ENCODE data around the gene MIOS.

The MIOS gene

DNA sequence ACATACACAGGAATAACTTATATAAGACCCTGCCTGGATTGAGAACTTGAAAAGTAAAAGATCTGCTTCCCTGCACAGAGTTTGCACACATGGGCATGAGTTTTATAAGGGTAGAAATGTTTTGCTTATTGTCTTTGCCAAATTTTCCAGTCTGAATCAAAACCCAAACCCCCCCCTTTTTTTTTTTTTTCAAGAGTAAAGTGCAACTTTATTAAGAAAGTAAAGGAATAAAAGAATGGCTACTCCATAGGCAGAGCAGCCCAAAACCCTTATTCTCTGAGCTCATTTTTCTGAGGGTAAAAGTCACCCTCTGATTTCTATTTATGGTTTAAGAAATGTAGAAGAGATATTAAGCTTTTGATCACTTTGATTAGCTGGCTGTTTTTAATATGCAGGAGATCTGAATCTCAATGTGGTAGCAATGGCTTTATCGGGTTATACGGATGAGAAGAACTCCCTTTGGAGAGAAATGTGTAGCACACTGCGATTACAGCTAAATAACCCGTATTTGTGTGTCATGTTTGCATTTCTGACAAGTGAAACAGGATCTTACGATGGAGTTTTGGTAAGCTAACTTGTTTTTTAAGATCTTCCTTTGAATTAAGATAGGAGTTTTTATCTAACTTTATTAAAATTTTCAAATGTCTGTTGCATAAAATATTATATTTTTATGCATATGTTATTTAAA, 18.7 kb downstream of the MIOS start:
- DNase-seq (ENCODE audit: extremely low read depth, insufficient read length) = no peak
- H3K27me3 ChIP-seq (replicated peaks; ENCODE audit: control insufficient read depth, insufficient read depth, low read length) = no peaks in the 10 kb centered on the region
- no peak overlapping the region for H3K4me3 ChIP-seq (replicated peaks; ENCODE audit: low read depth, low read length)
- H3K36me3 ChIP-seq (ENCODE audit: control insufficient read depth, insufficient read depth, low read length) = peaks cover 3% of the 10 kb centered on the region
- TF ChIP-seq, protein P1, sequence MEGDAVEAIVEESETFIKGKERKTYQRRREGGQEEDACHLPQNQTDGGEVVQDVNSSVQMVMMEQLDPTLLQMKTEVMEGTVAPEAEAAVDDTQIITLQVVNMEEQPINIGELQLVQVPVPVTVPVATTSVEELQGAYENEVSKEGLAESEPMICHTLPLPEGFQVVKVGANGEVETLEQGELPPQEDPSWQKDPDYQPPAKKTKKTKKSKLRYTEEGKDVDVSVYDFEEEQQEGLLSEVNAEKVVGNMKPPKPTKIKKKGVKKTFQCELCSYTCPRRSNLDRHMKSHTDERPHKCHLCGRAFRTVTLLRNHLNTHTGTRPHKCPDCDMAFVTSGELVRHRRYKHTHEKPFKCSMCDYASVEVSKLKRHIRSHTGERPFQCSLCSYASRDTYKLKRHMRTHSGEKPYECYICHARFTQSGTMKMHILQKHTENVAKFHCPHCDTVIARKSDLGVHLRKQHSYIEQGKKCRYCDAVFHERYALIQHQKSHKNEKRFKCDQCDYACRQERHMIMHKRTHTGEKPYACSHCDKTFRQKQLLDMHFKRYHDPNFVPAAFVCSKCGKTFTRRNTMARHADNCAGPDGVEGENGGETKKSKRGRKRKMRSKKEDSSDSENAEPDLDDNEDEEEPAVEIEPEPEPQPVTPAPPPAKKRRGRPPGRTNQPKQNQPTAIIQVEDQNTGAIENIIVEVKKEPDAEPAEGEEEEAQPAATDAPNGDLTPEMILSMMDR (IDR thresholded peaks at IDR 0.05; ENCODE audit: insufficient read depth, low read length, poor library complexity, severe bottlenecking) = no peak

DNA sequence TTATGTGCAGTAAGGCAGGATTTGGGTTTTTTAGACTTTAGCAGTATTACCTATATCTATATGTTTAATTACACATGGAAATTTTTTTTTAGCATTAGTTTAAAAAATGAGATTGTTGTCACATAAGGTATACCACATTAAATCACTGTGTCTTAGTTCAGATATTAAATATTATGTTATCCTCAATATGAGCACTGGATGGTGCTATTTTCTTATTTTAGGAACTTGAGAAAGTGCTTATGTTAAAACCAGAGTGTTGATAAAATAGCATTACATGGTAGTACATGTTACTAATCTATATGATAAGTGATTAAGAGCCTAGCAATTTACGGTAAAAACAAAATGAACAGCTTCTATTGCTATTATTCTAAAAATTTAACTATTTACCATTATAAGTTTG, 28.8 kb downstream of the MIOS start:
- H3K36me3 ChIP-seq (ENCODE audit: control insufficient read depth, insufficient read depth, low read length) = peaks cover 4% of the 10 kb centered on the region
- H3K4me3 ChIP-seq (replicated peaks; ENCODE audit: low read depth, low read length) = no peak overlapping the region
- TF ChIP-seq, protein P1 (IDR thresholded peaks at IDR 0.05; ENCODE audit: insufficient read depth, low read length, poor library complexity, severe bottlenecking) = no peak
- H3K27me3 ChIP-seq (replicated peaks; ENCODE audit: control insufficient read depth, insufficient read depth, low read length) = no peaks in the 10 kb centered on the region
- DNase-seq (ENCODE audit: extremely low read depth, insufficient read length) = no peak

DNA sequence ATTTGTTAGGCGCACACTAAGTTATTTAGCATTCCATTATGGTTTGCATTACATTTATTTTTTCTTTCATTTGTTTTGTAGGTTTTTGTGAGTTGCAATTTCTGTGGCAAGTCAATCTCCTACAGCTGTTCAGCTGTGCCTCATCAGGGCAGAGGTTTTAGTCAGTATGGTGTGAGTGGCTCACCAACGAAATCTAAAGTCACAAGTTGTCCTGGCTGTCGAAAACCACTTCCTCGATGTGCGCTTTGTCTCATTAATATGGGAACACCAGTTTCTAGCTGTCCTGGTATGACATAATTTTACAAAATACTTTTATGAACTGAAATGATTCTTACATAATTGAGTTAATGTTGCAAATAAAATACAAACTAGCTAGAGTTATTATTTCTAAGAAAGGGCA, 29.5 kb downstream of the MIOS start:
- Histone ChIP-seq H3K27me3 (replicated peaks; ENCODE audit: control insufficient read depth, insufficient read depth, low read length) (no peaks in the 10 kb centered on the region), H3K4me3 (replicated peaks; ENCODE audit: low read depth, low read length) (no peak overlapping the region), H3K36me3 (ENCODE audit: control insufficient read depth, insufficient read depth, low read length) (peaks cover 3% of the 10 kb centered on the region)
- TF ChIP-seq, protein P1 (IDR thresholded peaks at IDR 0.05; ENCODE audit: insufficient read depth, low read length, poor library complexity, severe bottlenecking) = no peak
- DNase-seq (ENCODE audit: extremely low read depth, insufficient read length) = no peak

DNA sequence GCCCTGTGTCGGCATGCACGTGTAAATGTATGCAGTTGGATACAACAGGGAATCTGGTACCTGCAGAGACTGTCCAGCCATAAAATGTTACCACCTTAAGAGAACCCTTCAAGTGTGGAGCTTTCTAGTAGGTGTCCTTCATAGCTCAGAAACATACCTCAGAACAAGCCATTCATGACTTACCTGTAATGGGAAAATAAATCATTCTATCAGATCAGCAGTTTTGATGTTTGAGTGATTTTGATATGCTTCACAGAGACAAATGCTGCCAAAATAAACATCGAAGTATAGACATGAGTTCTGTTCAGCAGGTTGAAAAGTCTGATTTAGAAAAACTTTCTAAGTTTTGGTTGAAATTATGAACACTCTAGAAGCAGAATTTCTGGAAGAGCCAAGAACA, 40.3 kb downstream of the MIOS start:
- H3K36me3 ChIP-seq (ENCODE audit: control insufficient read depth, insufficient read depth, low read length) = peaks cover 3% of the 10 kb centered on the region
- H3K4me3 ChIP-seq (replicated peaks; ENCODE audit: low read depth, low read length) = no peak overlapping the region
- no peaks in the 10 kb centered on the region for H3K27me3 ChIP-seq (replicated peaks; ENCODE audit: control insufficient read depth, insufficient read depth, low read length)
- no peak for DNase-seq (ENCODE audit: extremely low read depth, insufficient read length)
- TF ChIP-seq, protein P1 (IDR thresholded peaks at IDR 0.05; ENCODE audit: insufficient read depth, low read length, poor library complexity, severe bottlenecking) = no peak

DNA sequence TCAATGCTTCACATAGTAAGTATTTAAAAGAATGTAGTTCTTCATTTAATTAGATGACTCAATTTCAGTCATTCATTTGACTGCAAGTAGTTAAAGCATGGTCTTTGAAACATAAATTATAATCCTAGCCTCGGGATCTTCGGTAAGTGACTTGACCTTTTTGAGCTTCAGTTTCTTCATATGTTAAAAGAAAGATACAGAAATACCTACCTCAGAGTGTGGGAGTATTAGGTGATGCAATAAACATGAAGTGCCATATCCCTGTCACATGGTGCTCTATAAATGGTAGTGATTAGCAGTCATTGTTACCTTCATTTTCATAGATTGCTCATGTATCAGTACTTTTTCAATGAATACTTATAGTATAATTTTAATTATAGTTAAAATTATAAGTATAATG, 42.6 kb downstream of the MIOS start:
- DNase-seq (ENCODE audit: extremely low read depth, insufficient read length) = no peak
- no peak overlapping the region for H3K4me3 ChIP-seq (replicated peaks; ENCODE audit: low read depth, low read length)
- no peaks in the 10 kb centered on the region for H3K27me3 ChIP-seq (replicated peaks; ENCODE audit: control insufficient read depth, insufficient read depth, low read length)
- TF ChIP-seq, protein P1 (IDR thresholded peaks at IDR 0.05; ENCODE audit: insufficient read depth, low read length, poor library complexity, severe bottlenecking) = no peak
- peaks cover 3% of the 10 kb centered on the region for H3K36me3 ChIP-seq (ENCODE audit: control insufficient read depth, insufficient read depth, low read length)

DNA sequence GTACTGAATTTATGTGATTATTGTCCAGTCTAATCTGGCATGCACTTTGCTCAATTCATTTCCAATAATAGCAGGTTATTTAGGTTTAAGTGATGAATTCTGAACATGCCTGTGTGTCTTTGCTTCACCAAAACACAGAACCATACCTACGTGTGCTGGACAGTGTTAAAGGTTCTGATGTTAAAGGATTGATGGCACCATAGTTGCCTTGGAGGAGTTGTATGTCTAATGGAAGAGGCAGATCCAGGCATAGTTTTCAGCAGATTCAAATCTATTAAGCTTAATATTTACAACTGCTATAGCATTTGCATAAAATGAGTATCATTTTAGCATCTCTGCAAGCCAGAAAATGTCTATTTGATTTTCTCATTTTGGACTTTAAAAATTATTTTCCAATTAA, 45.8 kb downstream of the MIOS start:
- no peaks in the 10 kb centered on the region for H3K36me3 ChIP-seq (ENCODE audit: control insufficient read depth, insufficient read depth, low read length)
- no peaks in the 10 kb centered on the region for H3K27me3 ChIP-seq (replicated peaks; ENCODE audit: control insufficient read depth, insufficient read depth, low read length)
- no peak overlapping the region for H3K4me3 ChIP-seq (replicated peaks; ENCODE audit: low read depth, low read length)
- DNase-seq (ENCODE audit: extremely low read depth, insufficient read length) = no peak
- TF ChIP-seq, protein P1 (IDR thresholded peaks at IDR 0.05; ENCODE audit: insufficient read depth, low read length, poor library complexity, severe bottlenecking) = no peak

Measured in GM06990 (cell line).